Transverse colon (tissue), 4 donors: ENCODE data around the gene ALOXE3. TPM values are rescaled to one million over a fixed set of nuclear protein-coding genes. Genes with fewer than 3 reads are reported as not detected.

Source experiments
- DNase-seq: peaks from one replicate; pipeline ENCODE4 v3.0.0-alpha.2; 2019
- H3K27ac ChIP-seq, 4 donors: fragments of 200-600 bp; sonication (generic); 2 replicates each; pipeline ENCODE4 v1.5.1; 2016 to 2018; ENCODE audit warnings: inconsistent platforms in 4 of 4
- H3K27me3 ChIP-seq: fragments of 200-600 bp; sonication (generic); 2 replicates; pipeline ENCODE4 v1.5.1; 2017; ENCODE audit warnings: inconsistent platforms
- H3K36me3 ChIP-seq, 4 donors: fragments of 200-600 bp; sonication (generic); 2 replicates each; pipeline ENCODE4 v1.5.1; 2017 to 2019; ENCODE audit warnings: inconsistent platforms in 4 of 4
- H3K4me1 ChIP-seq, 4 donors: fragments of 200-600 bp; sonication (generic); 2 replicates each; pipeline ENCODE4 v1.5.1; 2017 to 2020; ENCODE audit warnings: inconsistent platforms in 4 of 4
- H3K4me3 ChIP-seq, 4 donors: fragments of 200-600 bp; sonication (generic); 1 replicate in 1 of 4; 2 replicates in 3 of 4; pipeline versions ENCODE4 v1.5.1 to v1.6.1; 2017 to 2019; ENCODE audit warnings: inconsistent platforms in 4 of 4
- H3K9me3 ChIP-seq, 2 donors: fragments of 200-600 bp; sonication (generic); 2 replicates each; pipeline ENCODE4 v1.5.1; 2017 to 2019; ENCODE audit warnings: inconsistent platforms in 2 of 2
- CTCF ChIP-seq, 5 experiments: fragments of 200-600 bp in 3 of 5; fragments of 450-650 bp in 2 of 5; sonication (generic) in 3 of 5; IDR thresholded peaks; 1 replicate in 2 of 5; 2 replicates in 3 of 5; pipeline ENCODE4 v1.5.1; 2016 to 2017; ENCODE audit warnings: antibody characterized with exemption in 5 of 5, inconsistent platforms in 3 of 5, mild to moderate bottlenecking in 2 of 5, moderate library complexity in 1 of 5
- EP300 ChIP-seq: sonication (generic); formaldehyde crosslinking; IDR thresholded peaks from one replicate; pipeline ENCODE4 v1.6.1; 2017; ENCODE audit warnings: antibody characterized with exemption, low read depth
- POLR2A ChIP-seq: fragments of 450-650 bp; IDR thresholded peaks from one replicate; pipeline ENCODE4 v1.6.1; 2016; ENCODE audit warnings: antibody characterized with exemption, mild to moderate bottlenecking, moderate library complexity
- POLR2AphosphoS5 ChIP-seq, 3 donors: sonication (generic); formaldehyde crosslinking; IDR thresholded peaks; one replicate each; pipeline ENCODE4 v1.6.1; 2016; ENCODE audit warnings: antibody characterized with exemption in 3 of 3
- WGBS, 2 donors: methylation state at CpG; one replicate each; pipeline ENCODE4 v1.1.5; 2018; ENCODE audit warnings: low coverage in 1 of 2; 5-methylcytosine and 5-hydroxymethylcytosine counted together
- in situ Hi-C, 4 donors: fragments of 200-750 bp; cut with MboI; loops; one replicate each; pipeline versions ENCODE4 v1.15.0 to v1.15.1; 2017; ENCODE audit warnings: low sequenced_read_pairs in 3 of 4, low pct_ligation_motif_present in 1 of 4, low pct_unique_long_range_greater_than_20kb in 1 of 4
- intact Hi-C: fragments of 100-400 bp; cut with DNase I; formaldehyde crosslinking; loops from one replicate; pipeline ENCODE4 v1.15.1; 2023; ENCODE audit warnings: low total_unique reads
- total RNA-seq, 4 donors: library from RNA; depleted of rRNA; stranded (reverse); fragments of >200 nt; gene quantifications; one replicate each; pipeline ENCODE4 v1.1.0, GENCODE V29; 2016

ALOXE3 gene
- total RNA-seq, 4 donors from 2014 or later: 0.79 TPM; not detected in 3

GRCh38 chr17:8104911-8105310, 13.4 kb downstream of the ALOXE3 start:
- 71 to 78% methylated on average over 5 to 8 of the region's 8 CpGs for WGBS, 2 donors
- no peaks in the 10 kb centered on the region for H3K36me3 ChIP-seq
- TF ChIP-seq EP300 (no peak), POLR2AphosphoS5 (IDR thresholded peaks at IDR 0.05) (no peak), CTCF (IDR thresholded peaks at IDR 0.05) (no peak), POLR2A (no peak)
- intact Hi-C loops: no loop called here
- no peaks in the 10 kb centered on the region for H3K9me3 ChIP-seq
- no peak overlapping the region for H3K4me3 ChIP-seq
- H3K27me3 ChIP-seq: peaks cover 20% of the 10 kb centered on the region
- no peak for DNase-seq
- peaks cover 2 to 4% (median 3%) of the 10 kb centered on the region in 4 donors for H3K4me1 ChIP-seq
- H3K27ac ChIP-seq: no peak overlapping the region
- in situ Hi-C loops: no loop called here

- TF ChIP-seq EP300: no peak
- no peak for TF ChIP-seq POLR2AphosphoS5 (IDR thresholded peaks at IDR 0.05)
- no peak for TF ChIP-seq POLR2A
- no peak for TF ChIP-seq CTCF (IDR thresholded peaks at IDR 0.05)
Observed at GRCh38 chr17:8103549-8103948, 14.8 kb downstream of the ALOXE3 start.

GRCh38 chr17:8101721-8102120, 16.6 kb downstream of the ALOXE3 start:
- Histone ChIP-seq H3K27me3 (no peaks in the 10 kb centered on the region), H3K27ac (no peak overlapping the region), H3K36me3 (no peaks in the 10 kb centered on the region), H3K4me3 (no peak overlapping the region), H3K4me1 (no peaks in the 10 kb centered on the region), H3K9me3 (no peaks in the 10 kb centered on the region)
- TF ChIP-seq POLR2AphosphoS5 (IDR thresholded peaks at IDR 0.05): no peak
- no peak for TF ChIP-seq CTCF (IDR thresholded peaks at IDR 0.05)
- no peak for TF ChIP-seq POLR2A
- no peak for TF ChIP-seq EP300
- DNase-seq: no peak
- WGBS, 2 donors: 76 to 83% methylated on average over 5 to 6 of the region's 6 CpGs
- intact Hi-C loops: no loop called here
- in situ Hi-C loops: no loop called here

More at GRCh38 chr17:8103549-8103948, 14.8 kb downstream of the ALOXE3 start:
- in situ Hi-C loops (no loop called here), intact Hi-C loops (no loop called here)
- Histone ChIP-seq H3K4me1 (no peaks in the 10 kb centered on the region), H3K36me3 (no peaks in the 10 kb centered on the region), H3K4me3 (no peak overlapping the region), H3K27me3 (peaks cover 6% of the 10 kb centered on the region), H3K27ac (no peak overlapping the region), H3K9me3 (no peaks in the 10 kb centered on the region)
- WGBS, 2 donors: 60 to 62% methylated on average over 1 to 4 of the region's 4 CpGs
- DNase-seq: no peak

GRCh38 chr17:8100763-8101162, 17.6 kb downstream of the ALOXE3 start:
- intact Hi-C loops (no loop called here), in situ Hi-C loops (no loop called here)
- DNase-seq: no peak
- TF ChIP-seq POLR2A (no peak), EP300 (no peak), CTCF (IDR thresholded peaks at IDR 0.05) (no peak), POLR2AphosphoS5 (IDR thresholded peaks at IDR 0.05) (no peak)
- H3K4me1 ChIP-seq: no peaks in the 10 kb centered on the region
- no peaks in the 10 kb centered on the region for H3K9me3 ChIP-seq
- 72 to 74% methylated on average over 2 of the region's 2 CpGs for WGBS, 2 donors
- H3K4me3 ChIP-seq: no peak overlapping the region
- no peaks in the 10 kb centered on the region for H3K36me3 ChIP-seq
- no peaks in the 10 kb centered on the region for H3K27me3 ChIP-seq
- H3K27ac ChIP-seq: no peak overlapping the region
